Hematopoietic multipotent progenitor cell (in vitro differentiated cells): Measurements from ENCODE around the gene RETN. TPM values are rescaled to one million over a fixed set of nuclear protein-coding genes. Genes with fewer than 3 reads are reported as not detected.

Source experiments
- DNase-seq, 3 donors: peaks; one replicate each; pipeline ENCODE4 v3.0.0-alpha.2; 2011 to 2015; ENCODE audit warnings: low read depth in 2 of 3, low spot score in 2 of 3
- total RNA-seq: library from RNA; depleted of rRNA; stranded (reverse); fragments of >200 nt; gene quantifications from one replicate; pipeline ENCODE4 v1.2.3, GENCODE V29; 2012

Gene RETN
- total RNA-seq, 1 donor, result 0.54 TPM

- DNase-seq, result peak; percentile 42 to 92 (median 89)
Observed at GRCh38 chr19:7705387-7706187, 36.7 kb downstream of the RETN start.

- DNase-seq, result no peak
Observed at GRCh38 chr19:7706188-7706954, 37.5 kb downstream of the RETN start.

GRCh38 chr19:7706955-7707456, 38.2 kb downstream of the RETN start:
- DNase-seq, result no peak

- DNase-seq, result no peak
Observed at GRCh38 chr19:7709932-7710460, 41.1 kb downstream of the RETN start.

- no peak for DNase-seq
Observed at GRCh38 chr19:7710616-7711015, 41.8 kb downstream of the RETN start.

GRCh38 chr19:7715671-7716070, 46.8 kb downstream of the RETN start:
- no peak for DNase-seq

- no peak for DNase-seq
Observed at GRCh38 chr19:7716762-7717161, 47.9 kb downstream of the RETN start.

GRCh38 chr19:7718668-7719067, 49.8 kb downstream of the RETN start:
- peak in 1 of 3 donors; percentile 51 for DNase-seq

Other genes with a start within 250 kb of the RETN start
- gene PEX11G, start 180.0 kb upstream of the RETN start, total RNA-seq, result 4.8 TPM
- gene ZNF358, start 152.9 kb upstream of the RETN start, total RNA-seq, result 25.6 TPM
- 8.9 TPM for gene MCOLN1, start 146.4 kb upstream of the RETN start, total RNA-seq
- 109 TPM for gene PNPLA6, start 133.3 kb upstream of the RETN start, total RNA-seq
- gene CAMSAP3, start 73.2 kb upstream of the RETN start, total RNA-seq, result 3.0 TPM
- gene XAB2, start 39.5 kb upstream of the RETN start, total RNA-seq, result 123 TPM
- gene PET100, start 39.3 kb upstream of the RETN start, total RNA-seq, result 4.6 TPM
- gene PCP2, start 35.3 kb upstream of the RETN start, total RNA-seq, result 0.81 TPM
- 187 TPM for gene STXBP2, start 31.9 kb upstream of the RETN start, total RNA-seq
- 0.27 TPM for gene MCEMP1, start 8.0 kb downstream of the RETN start, total RNA-seq
- 52.0 TPM for gene TRAPPC5, start 11.8 kb downstream of the RETN start, total RNA-seq
- gene FCER2, start 33.1 kb downstream of the RETN start, total RNA-seq, result 2.7 TPM
- under 0.01 TPM for gene CLEC4G, start 63.1 kb downstream of the RETN start, total RNA-seq
- not detected for gene CD209, start 78.5 kb downstream of the RETN start, total RNA-seq
- gene CLEC4M, start 94.2 kb downstream of the RETN start, total RNA-seq, result under 0.01 TPM
- 18.6 TPM for gene EVI5L, start 161.2 kb downstream of the RETN start, total RNA-seq
- gene PRR36, start 205.3 kb downstream of the RETN start, total RNA-seq, result under 0.01 TPM
- gene LRRC8E, start 219.5 kb downstream of the RETN start, total RNA-seq, result 0.27 TPM
- gene MAP2K7, start 234.8 kb downstream of the RETN start, total RNA-seq, result 21.5 TPM
- gene TGFBR3L, start 245.8 kb downstream of the RETN start, total RNA-seq, result not detected